22Rv1 (cell line): ENCODE data around the gene TMEM126A.

ENCODE experiments used
- CTCF ChIP-seq: fragments of 450-650 bp; IDR thresholded peaks from 2 replicates; pipeline ENCODE4 v1.5.1; 2017; ENCODE audit warnings: mild to moderate bottlenecking
- ZFX ChIP-seq: fragments of 450-650 bp; IDR thresholded peaks from 2 replicates; pipeline ENCODE4 v1.6.1; 2017; ENCODE audit warnings: antibody characterized with exemption, borderline replicate concordance

DNA sequence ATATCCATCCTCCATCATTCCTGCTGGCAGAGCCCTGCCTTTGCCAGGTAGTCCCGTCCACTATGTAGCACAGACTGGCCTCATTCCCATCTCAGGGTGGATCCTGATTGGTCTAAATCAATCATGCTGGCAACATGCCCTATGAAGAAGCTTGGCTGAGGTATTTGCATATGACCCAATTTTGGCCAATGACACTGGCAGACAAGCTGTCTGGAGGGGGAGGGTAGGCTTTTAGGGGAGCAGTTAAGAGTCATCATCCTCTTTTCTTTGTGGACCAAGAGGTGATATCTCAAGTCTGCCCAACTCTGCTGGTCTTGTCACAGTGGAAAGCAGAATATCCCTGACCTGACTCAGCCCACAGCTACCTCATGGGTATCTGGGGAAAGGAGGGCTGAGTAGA is 33.1 kb downstream of the TMEM126A start:
- TF ChIP-seq CTCF = no peak
- no peak for TF ChIP-seq ZFX
